Measurements from ENCODE around the gene KAT7.

Gene KAT7

GRCh38 chr17:49873466-49873865 lies 85.0 kb downstream of the KAT7 start:
- Histone ChIP-seq H3K9ac (no peak overlapping the region), H3K79me2 (no peaks in the 10 kb centered on the region), H3K27ac (no peak overlapping the region), H3K27me3 (ENCODE audit: control insufficient read depth, insufficient read depth, low read length) (no peaks in the 10 kb centered on the region), H3K4me2 (ENCODE audit: low read length) (no peak overlapping the region), H3K4me1 (no peaks in the 10 kb centered on the region), H2AFZ (no peak overlapping the region), H3K4me3 (ENCODE audit: low read depth, low read length) (no peak overlapping the region), H3K36me3 (ENCODE audit: control insufficient read depth, insufficient read depth, low read length) (no peaks in the 10 kb centered on the region), H3K9me3 (ENCODE audit: control insufficient read depth, low read length) (no peaks in the 10 kb centered on the region)
- TF ChIP-seq CTCF (IDR thresholded peaks at IDR 0.05) = no peak

GRCh38 chr17:49873926-49874325 lies 85.4 kb downstream of the KAT7 start:
- Histone ChIP-seq H3K27me3 (ENCODE audit: control insufficient read depth, insufficient read depth, low read length) (no peaks in the 10 kb centered on the region), H3K79me2 (no peaks in the 10 kb centered on the region), H3K4me3 (ENCODE audit: low read depth, low read length) (no peak overlapping the region), H3K9ac (no peak overlapping the region), H3K36me3 (ENCODE audit: control insufficient read depth, insufficient read depth, low read length) (no peaks in the 10 kb centered on the region), H2AFZ (no peak overlapping the region), H3K4me1 (no peaks in the 10 kb centered on the region), H3K4me2 (ENCODE audit: low read length) (no peak overlapping the region), H3K9me3 (ENCODE audit: control insufficient read depth, low read length) (no peaks in the 10 kb centered on the region), H3K27ac (no peak overlapping the region)
- no peak for TF ChIP-seq CTCF (IDR thresholded peaks at IDR 0.05)

DNA sequence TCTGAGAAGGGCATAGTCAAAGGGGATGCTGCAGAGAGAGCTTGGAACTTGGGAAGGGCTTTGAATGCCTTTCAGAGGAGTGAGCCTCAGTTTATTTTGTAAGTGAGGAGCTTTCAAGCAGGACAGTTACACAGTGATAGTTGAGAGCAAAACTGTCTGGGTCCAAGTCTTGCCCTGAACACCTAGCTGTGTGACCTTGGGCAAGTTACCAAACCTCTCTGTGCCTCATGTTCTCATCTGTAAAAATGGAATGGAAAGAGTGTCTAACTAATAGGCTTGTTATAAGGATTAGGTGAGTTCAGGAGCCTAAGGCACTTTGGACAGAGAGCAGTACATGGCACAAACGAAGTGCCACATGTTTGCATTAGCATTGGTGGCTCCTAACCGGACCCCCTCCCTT lies 86.4 kb downstream of the KAT7 start:
- Histone ChIP-seq H3K79me2 (no peaks in the 10 kb centered on the region), H3K4me3 (ENCODE audit: low read depth, low read length) (no peak overlapping the region), H3K36me3 (ENCODE audit: control insufficient read depth, insufficient read depth, low read length) (no peaks in the 10 kb centered on the region), H3K9ac (no peak overlapping the region), H3K4me2 (ENCODE audit: low read length) (no peak overlapping the region), H2AFZ (no peak overlapping the region), H3K27me3 (ENCODE audit: control insufficient read depth, insufficient read depth, low read length) (no peaks in the 10 kb centered on the region), H3K27ac (no peak overlapping the region), H3K9me3 (ENCODE audit: control insufficient read depth, low read length) (no peaks in the 10 kb centered on the region), H3K4me1 (no peaks in the 10 kb centered on the region)
- no peak for TF ChIP-seq CTCF (IDR thresholded peaks at IDR 0.05)

GRCh38 chr17:49875685-49876084 lies 87.2 kb downstream of the KAT7 start:
- no peak overlapping the region for H2AFZ ChIP-seq
- H3K9me3 ChIP-seq (ENCODE audit: control insufficient read depth, low read length) = no peaks in the 10 kb centered on the region
- H3K4me2 ChIP-seq (ENCODE audit: low read length) = no peak overlapping the region
- no peaks in the 10 kb centered on the region for H3K27me3 ChIP-seq (ENCODE audit: control insufficient read depth, insufficient read depth, low read length)
- no peaks in the 10 kb centered on the region for H3K79me2 ChIP-seq
- H3K27ac ChIP-seq = no peak overlapping the region
- H3K4me1 ChIP-seq = peaks cover 2% of the 10 kb centered on the region
- no peak for TF ChIP-seq CTCF (IDR thresholded peaks at IDR 0.05)
- no peak overlapping the region for H3K4me3 ChIP-seq (ENCODE audit: low read depth, low read length)
- H3K36me3 ChIP-seq (ENCODE audit: control insufficient read depth, insufficient read depth, low read length) = no peaks in the 10 kb centered on the region
- no peak overlapping the region for H3K9ac ChIP-seq
